Kidney glomerular epithelial cell (primary cell): Measurements from ENCODE around the gene S100A12.
"Not testable (repeated sequence)": the region's sequence is repeated elsewhere in the genome, so short reads cannot be mapped to it uniquely, and the experiment has no call there.

Experiments
- DNase-seq: peaks from one replicate; lab custom pipeline; 2025; lab: John Stamatoyannopoulos, UW

S100A12 gene

DNA sequence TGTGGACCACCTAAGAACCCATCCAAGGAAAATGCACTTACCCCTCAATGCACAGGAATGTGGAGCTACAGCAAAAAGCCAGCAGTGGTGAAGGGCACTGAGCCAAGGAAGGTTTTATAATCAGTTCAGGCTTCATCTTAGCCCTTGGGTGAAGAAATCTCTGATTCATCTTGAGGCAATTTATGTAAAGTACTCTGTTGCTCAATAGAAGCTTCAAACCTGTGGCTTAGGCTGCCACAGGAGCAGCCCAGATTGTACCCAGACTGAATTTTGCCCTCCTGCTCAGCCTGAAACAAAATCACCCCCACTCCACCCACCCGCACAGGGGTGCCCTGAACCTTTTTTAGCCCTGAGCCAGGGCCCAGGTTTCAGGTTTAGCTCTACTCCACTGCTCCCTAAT, at the start of gene S100A12:
Gene S100A12 (minus strand): TSS at position 111 of the 400 bp plus-strand sequence. CDS start 1,029 bp downstream, outside the sequence.
- peak; percentile 92 for DNase-seq

DNA sequence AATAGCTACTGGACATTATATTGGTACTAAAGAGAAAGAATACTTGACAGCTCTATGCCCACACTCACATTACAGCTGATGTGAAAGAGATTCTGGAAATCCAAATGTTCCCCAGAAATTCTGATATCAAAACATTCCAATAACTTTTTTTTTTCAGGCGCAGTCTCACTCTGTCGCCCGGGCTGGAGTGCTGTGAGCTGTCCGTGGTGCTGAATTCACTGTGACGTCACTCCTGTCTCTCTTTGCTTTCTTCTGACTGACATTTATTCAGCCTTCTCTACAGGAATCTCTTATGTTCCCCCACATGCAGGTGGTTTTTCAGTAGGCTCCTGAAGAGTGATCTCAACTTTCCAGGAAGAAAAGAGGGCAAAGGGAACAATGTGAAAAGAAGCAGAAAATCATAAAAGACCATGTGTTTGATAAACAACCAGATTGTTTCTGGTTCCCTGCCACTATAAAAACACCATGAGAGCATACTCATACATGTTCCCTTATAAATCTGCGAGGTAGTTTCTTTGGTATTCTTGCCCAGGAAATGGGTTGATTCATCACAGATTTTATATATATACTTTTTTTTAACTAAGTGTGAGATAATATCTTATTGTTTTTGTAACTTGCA, 47.1 kb upstream of the S100A12 start:
- DNase-seq = peak; percentile 60

- DNase-seq = no peak
Observed at GRCh38 chr1:153420306-153420705, 44.9 kb upstream of the S100A12 start.

DNA sequence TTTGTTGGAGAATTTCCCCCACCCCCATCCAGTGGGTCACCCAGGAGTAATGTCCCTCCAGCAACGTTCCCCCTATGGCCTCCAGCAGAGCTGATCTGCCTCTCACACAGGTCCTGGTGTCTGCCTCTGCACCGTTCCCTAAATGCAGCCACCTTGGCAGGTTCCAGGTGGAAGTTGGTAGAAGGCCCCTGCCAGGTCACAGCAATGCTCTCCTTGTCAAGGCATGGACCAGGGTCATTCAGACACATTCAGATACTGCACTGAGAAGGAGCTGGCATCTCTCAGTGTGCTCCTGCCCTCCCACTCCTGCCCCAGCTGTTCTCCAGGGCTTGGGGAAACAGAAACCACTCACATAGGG, 44.0 kb upstream of the S100A12 start:
- not testable (repeated sequence) for DNase-seq

GRCh38 chr1:153418758-153419435, 43.5 kb upstream of the S100A12 start:
- DNase-seq = not testable (repeated sequence)

- DNase-seq = no peak
Observed at GRCh38 chr1:153417136-153417888, 41.9 kb upstream of the S100A12 start.

GRCh38 chr1:153415850-153416570, 40.6 kb upstream of the S100A12 start, which contains the start of gene S100A7A:
S100A7A (plus strand) TSS chr1:153416520; CDS start chr1:153418083, 1,563 bp downstream.
- no peak for DNase-seq

DNA sequence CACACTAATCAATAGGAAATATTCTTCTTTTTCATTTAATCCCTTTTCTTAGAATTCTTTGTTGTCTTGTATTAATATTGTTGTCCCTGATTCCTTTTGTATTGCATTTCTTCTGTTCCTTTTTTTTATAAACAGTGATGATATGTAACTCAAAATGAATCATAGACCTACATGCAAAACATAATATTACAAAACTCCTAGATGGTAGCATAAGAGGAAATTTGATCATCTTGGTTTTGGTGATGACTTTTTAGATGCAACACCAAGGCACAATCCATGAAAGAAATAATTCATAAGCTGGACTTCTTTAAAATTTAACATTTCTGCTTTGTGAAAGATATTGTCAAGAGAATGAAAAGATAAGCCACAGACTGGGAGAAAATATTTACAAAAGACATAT, 38.5 kb upstream of the S100A12 start:
- not testable (repeated sequence) for DNase-seq

GRCh38 chr1:153407274-153407673, 31.9 kb upstream of the S100A12 start:
- DNase-seq = not testable (repeated sequence)

DNA sequence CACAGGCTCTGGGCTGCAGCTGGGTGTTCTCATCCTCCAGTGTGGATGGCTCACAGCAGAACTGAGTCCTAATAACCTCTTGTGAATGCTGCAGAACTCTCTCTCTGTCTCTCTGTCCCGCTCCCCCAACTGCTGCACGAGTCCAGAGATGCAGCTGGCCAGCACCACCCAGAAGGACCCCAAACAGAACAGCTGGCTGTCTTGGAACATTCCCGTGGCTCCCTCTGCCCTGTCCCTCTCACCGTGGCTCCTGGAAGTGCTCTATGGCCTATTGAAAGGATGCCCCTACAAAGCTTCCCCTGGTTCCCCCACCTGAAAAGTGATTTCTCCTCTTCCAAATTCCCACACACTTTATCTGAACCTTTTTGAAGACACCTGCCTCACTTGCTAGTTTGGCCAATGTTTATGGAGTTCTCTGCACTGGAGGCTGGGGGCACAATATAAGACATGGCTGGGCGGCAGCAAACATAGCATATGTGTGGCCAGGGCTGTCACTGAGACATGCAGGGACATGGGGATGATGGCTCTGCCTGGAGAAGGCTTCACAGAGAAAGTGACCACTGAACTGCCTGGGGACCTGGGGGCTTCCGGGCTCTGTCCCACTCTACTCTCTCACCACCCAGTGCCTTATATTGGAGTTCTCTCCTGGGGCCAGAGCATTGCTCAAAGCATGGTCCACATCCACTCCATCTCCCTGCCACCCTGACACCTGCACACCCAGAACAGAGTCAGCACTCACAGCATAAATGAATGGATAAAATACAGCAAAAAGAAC, 30.6 kb upstream of the S100A12 start:
- not testable (repeated sequence) for DNase-seq

DNA sequence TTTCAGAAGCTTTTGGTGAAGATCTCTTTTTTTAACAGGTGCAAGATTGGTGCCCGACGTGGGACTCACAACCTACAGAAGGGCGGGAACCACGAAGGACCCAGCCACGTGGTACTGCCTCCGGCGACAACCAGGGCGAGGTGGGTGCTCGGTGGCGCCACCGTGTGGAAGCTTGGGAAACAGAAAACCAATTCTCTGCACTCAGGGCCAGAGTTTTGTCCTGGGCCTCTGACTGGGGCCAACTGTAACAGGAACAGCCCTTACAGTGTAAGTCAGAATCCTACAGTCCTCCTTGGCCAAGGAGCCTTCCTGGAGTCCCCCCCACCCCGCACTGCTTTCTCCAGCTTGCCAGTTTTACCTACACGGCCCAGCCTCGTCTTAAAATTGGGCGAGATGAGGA, 29.3 kb upstream of the S100A12 start:
- no peak for DNase-seq

- DNase-seq = no peak
Observed at GRCh38 chr1:153404086-153404635, 28.7 kb upstream of the S100A12 start.

DNA sequence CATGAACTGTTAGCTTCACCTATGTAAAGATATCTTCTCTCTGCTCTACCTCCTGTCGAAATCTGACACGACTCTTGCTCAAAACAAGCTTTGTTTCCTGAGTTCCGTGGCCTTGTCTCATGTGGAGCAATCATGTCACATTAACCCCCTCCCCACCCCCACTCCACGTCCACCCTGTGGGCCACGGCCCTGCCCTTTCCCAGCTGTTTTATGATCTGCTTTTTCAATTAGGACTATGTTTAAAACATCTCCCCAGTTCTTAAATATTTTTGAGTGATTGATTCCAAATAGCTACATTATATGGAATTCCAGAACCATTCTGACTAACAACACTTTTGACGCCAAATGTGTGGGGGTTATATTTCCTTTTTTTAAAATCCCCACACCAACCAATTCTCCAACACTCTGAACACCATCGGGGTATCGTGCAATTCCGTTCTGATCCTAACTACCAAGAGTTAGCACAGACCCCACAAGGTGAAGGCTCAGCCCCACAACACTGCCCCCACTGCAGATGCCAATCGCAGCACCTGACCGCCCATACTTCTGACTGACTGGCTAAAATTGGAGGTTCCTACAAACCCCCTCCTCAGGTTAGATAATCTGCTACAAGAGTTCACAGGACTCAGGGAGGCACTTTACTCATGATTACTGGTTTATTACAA, 28.1 kb upstream of the S100A12 start:
- no peak for DNase-seq

DNA sequence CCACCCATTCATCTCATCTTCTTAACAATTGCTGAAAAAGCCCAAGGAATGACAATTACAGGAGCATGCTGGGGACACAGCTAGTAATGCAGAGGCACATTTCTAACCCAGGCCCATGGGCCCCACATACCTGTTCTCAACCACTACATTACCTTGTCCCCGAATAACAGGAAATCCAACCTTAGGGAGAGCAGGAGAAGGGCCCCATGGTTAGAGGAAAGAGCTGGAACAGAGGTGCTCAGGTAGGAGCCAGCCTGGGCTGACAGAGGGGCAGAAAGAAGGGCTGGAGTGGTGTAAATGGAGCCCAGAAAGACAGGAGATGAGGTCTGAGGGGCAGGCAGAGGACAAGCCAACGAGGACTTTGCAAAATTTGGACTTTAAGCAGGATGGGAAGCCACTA, 26.8 kb upstream of the S100A12 start:
- no peak for DNase-seq

- DNase-seq = no peak
Observed at GRCh38 chr1:153401461-153401860, 26.0 kb upstream of the S100A12 start.

DNA sequence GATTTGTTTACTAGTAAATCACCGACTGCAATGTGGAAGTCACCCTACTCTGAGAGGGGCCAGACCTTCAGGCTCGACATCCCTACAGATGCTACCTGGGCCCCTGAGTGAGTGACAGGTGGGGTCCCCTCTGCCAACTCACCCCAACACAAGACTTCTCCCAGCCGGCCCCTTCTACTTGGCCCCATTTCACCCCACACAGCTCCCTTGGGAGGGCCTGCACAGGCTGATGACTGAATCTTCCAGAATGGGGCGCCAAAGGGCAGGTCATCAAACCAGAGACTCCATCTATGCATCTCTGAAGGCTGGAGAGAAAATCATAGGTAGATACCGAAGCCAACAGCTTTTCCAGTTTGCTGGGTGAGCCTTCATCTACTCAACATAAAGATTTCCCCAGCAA, 24.8 kb upstream of the S100A12 start:
- no peak for DNase-seq

DNA sequence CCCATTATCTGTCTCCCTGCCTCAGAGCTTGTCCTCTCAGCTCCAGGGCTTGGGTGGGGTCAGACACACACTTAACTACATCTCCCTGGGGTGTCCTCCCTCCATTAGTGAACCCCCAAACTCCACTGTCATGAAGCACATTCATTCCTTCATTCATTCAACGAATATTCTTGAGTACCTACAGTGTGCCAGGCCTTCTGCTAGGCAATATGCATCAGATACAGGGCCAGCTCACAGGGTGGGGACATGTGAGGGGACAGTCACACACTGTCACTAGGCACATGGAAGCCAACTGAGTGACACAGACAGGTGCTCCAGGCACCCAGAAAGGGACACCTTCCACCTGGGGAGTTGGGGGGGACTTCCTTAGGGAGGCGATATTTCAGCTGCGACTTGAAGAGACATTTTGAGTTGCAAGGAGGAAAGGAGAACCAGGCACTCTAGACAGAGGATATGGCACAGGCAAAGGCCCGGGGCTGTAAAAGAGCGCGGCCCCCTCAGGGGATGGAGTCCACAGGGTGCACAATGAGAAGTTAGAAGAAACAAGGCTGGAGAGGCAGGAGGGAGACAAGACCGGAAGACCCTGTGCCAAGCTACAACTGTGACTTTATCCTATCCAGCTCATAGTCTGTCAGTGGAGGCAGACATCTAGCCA, 24.1 kb upstream of the S100A12 start:
- DNase-seq = no peak

DNA sequence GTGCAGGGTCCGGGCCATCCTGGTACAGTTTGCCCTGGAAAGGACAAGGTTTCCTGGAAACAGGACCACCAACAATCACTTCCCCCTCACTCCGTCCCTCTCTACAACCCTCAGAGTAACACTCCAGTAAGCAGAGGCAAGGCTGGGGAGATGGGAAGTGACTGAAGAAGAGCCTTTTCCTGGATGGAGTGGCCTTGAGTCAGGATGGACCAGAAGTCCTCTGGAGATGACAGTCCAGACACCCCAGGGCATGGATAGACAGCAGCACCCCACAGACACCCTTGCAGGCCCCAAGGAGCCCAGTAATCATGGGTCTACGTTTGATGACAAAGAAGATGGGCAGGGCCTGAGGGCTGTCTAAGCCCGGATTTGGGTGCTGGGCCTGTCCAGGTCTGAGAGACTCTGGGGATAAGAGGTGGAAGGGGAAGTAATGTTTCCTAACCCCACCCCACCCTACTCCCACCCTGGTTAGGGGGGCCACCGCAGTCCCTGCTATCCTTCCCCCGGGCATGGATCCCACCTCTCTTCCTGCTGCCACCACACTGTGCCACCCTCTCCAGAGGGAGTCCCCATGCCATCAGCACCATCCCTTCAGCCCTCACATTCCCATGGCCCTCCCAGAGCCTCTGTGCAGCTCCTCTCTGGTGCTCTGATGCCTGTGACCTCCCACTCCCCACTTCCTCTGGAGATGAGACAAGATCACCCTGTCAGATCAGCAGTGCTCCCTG, 22.7 kb upstream of the S100A12 start:
- no peak for DNase-seq
